DND-41 (cell line): ENCODE data around the gene TMEM125.
A peak's percentile ranks its signal among the peaks of the same experiment; 100 is the strongest.

Experiments
- ATAC-seq: fragments of 200-7000 bp; cut with Tn5 transposase; 3 replicates; pipeline ENCODE4 v1.9.1; 2021; ENCODE audit warnings: low read depth; ENCODE audit not compliant: insufficient read depth
- DNase-seq: peaks from one replicate; pipeline ENCODE4 v3.0.0-alpha.2; 2020
- H2AFZ ChIP-seq: 2 replicates; pipeline ENCODE4 v1.6.0; 2012; ENCODE audit warnings: low read depth, low read length
- H3K27ac ChIP-seq: 2 replicates; pipeline ENCODE4 v1.5.1; 2012; ENCODE audit warnings: low read length, inconsistent platforms
- H3K27me3 ChIP-seq: fragments of 200-600 bp; sonication (generic); 2 replicates; pipeline ENCODE4 v1.6.0; 2012; ENCODE audit warnings: low read length, mild to moderate bottlenecking, inconsistent platforms; ENCODE audit not compliant: insufficient read depth, poor library complexity
- H3K36me3 ChIP-seq: 2 replicates; pipeline ENCODE4 v1.5.1; 2012; ENCODE audit warnings: low read length, inconsistent platforms; ENCODE audit not compliant: insufficient read depth
- H3K4me1 ChIP-seq: 2 replicates; pipeline ENCODE4 v1.5.1; 2012; ENCODE audit warnings: mild to moderate bottlenecking, low read length; ENCODE audit not compliant: insufficient read depth
- H3K4me2 ChIP-seq: 2 replicates; pipeline ENCODE4 v1.6.0; 2012; ENCODE audit warnings: mild to moderate bottlenecking, moderate library complexity, low read length, inconsistent platforms; ENCODE audit not compliant: insufficient read depth
- H3K4me3 ChIP-seq, 2 experiments: fragments of 200-600 bp in 1 of 2; shearing (Covaris generic) in 1 of 2; 2 replicates each; pipeline ENCODE4 v1.5.1; 2012 to 2016; ENCODE audit warnings: inconsistent platforms in 2 of 2, low read length in 2 of 2, mild to moderate bottlenecking in 2 of 2, low read depth in 1 of 2, moderate library complexity in 1 of 2
- H3K79me2 ChIP-seq: 2 replicates; pipeline ENCODE4 v1.6.0; 2012; ENCODE audit warnings: low read length, inconsistent platforms; ENCODE audit not compliant: insufficient read depth
- H3K9ac ChIP-seq: 2 replicates; pipeline ENCODE4 v1.6.0; 2012; ENCODE audit warnings: low read depth, mild to moderate bottlenecking, inconsistent platforms, low read length, moderate library complexity
- H3K9me3 ChIP-seq: 2 replicates; pipeline ENCODE4 v1.5.1; 2012; ENCODE audit warnings: low read length, moderate library complexity, mild to moderate bottlenecking, inconsistent platforms; ENCODE audit not compliant: insufficient read depth, severe bottlenecking
- H4K20me1 ChIP-seq: 2 replicates; pipeline ENCODE4 v1.6.0; 2012; ENCODE audit warnings: low read length; ENCODE audit not compliant: insufficient read depth
- EZH2 ChIP-seq: IDR thresholded peaks from 3 replicates; pipeline ENCODE4 v1.6.1; 2012; ENCODE audit warnings: borderline replicate concordance, low read depth, mild to moderate bottlenecking, moderate library complexity, low read length, inconsistent platforms; ENCODE audit not compliant: severe bottlenecking
- TF ChIP-seq, protein P1 (sequence below): IDR thresholded peaks from 2 replicates; pipeline ENCODE4 v1.5.1; 2012; ENCODE audit warnings: borderline replicate concordance, low read length, moderate library complexity, mild to moderate bottlenecking; ENCODE audit not compliant: poor library complexity, severe bottlenecking; ENCODE audit errors: extremely low read depth

TMEM125 gene

DNA sequence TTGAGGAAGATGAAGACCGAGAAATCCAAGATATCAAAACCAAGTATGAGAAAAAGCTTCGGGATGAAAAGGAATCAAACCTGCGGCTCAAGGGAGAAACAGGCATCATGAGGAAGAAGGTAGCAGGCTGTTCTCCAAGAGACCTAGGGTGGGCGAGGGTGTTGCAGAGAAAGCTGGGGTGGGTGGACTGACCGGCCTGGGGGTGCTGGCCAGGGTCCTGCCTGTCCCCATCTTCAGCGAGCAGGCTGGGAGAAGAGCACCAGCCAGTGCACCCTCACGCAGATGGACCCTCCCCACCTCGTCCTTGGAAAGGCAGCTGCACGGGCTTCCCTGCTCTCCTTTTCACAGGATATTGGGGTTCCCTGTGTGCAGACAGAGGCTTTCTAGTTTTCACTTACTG is 46.9 kb upstream of the TMEM125 start:
- no peak for ATAC-seq
- Histone ChIP-seq H3K36me3 (no peaks in the 10 kb centered on the region), H2AFZ (no peak overlapping the region)

DNA sequence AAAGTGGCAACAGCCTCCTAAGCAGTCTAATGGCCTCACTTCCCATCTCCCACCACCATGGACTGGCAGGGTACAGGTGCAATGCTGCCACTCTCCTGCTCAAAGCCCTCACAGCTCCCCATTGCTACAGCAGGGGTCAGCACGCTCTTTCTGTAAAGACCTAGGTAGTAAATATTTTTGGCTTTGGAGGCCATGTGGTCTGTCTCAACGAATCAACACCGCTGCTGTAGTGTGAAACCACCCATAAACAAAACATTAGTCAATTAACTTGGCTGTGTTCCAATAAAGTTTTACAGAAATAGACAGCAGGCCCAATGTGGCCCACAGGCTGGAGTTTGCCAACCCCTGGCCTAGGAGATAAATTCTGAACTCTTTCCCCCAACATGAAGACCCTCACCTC is 44.6 kb upstream of the TMEM125 start:
- Histone ChIP-seq H3K9ac (no peak overlapping the region), H2AFZ (no peak overlapping the region), H3K4me2 (no peak overlapping the region), H3K4me1 (no peaks in the 10 kb centered on the region), H3K4me3 (no peak overlapping the region), H3K9me3 (no peaks in the 10 kb centered on the region), H3K27ac (no peak overlapping the region), H3K79me2 (no peaks in the 10 kb centered on the region), H3K27me3 (peaks cover 18% of the 10 kb centered on the region), H3K36me3 (no peaks in the 10 kb centered on the region), H4K20me1 (no peaks in the 10 kb centered on the region; the same call in 1 of the 2 replicates)
- DNase-seq (no peak), ATAC-seq (no peak)
- TF ChIP-seq, protein P1, sequence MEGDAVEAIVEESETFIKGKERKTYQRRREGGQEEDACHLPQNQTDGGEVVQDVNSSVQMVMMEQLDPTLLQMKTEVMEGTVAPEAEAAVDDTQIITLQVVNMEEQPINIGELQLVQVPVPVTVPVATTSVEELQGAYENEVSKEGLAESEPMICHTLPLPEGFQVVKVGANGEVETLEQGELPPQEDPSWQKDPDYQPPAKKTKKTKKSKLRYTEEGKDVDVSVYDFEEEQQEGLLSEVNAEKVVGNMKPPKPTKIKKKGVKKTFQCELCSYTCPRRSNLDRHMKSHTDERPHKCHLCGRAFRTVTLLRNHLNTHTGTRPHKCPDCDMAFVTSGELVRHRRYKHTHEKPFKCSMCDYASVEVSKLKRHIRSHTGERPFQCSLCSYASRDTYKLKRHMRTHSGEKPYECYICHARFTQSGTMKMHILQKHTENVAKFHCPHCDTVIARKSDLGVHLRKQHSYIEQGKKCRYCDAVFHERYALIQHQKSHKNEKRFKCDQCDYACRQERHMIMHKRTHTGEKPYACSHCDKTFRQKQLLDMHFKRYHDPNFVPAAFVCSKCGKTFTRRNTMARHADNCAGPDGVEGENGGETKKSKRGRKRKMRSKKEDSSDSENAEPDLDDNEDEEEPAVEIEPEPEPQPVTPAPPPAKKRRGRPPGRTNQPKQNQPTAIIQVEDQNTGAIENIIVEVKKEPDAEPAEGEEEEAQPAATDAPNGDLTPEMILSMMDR: no peak
- no peak for TF ChIP-seq EZH2

More for the DNA sequence above, 46.9 kb upstream of the TMEM125 start:
- Histone ChIP-seq H3K27me3 (peaks cover 14% of the 10 kb centered on the region), H4K20me1 (no peaks in the 10 kb centered on the region), H3K9ac (no peak overlapping the region), H3K4me3 (no peak overlapping the region), H3K4me2 (no peak overlapping the region), H3K27ac (no peak overlapping the region), H3K4me1 (no peaks in the 10 kb centered on the region), H3K9me3 (no peaks in the 10 kb centered on the region), H3K79me2 (no peaks in the 10 kb centered on the region)
- TF ChIP-seq EZH2: no peak
- TF ChIP-seq, protein P1: no peak
- no peak for DNase-seq

DNA sequence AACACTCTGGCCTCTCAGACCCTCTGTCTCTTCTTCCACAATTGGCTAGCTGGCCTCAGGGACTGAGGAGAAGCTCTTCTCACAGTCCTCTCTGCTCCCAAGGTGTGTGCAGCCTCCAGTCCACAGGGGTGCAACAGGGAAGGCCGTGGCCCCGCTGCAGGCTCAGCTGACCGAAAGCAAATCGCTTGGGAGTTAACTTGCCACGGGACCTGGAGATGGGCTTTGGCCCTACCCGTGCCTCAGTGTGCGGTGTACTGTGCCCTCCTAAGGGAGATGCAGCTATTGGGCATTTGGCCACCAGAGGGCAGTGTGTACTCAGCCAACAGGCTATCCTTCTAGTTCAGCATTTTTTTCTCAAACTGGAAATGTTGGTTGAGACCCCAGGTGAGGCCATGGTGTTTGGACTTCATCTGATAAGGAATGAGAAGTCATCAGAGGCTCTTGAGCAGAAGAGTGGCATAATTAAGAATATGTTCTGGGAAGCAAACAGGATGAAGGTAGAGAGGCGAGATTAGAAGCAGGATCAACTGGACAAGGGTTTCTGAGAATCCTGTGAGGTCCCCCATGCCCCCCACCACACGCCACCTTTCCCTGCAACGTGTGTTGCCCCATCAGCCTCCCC is 42.5 kb upstream of the TMEM125 start:
- peak; percentile 81 for DNase-seq
- Histone ChIP-seq H3K36me3 (no peaks in the 10 kb centered on the region), H3K27me3 (peaks cover 11% of the 10 kb centered on the region), H3K79me2 (no peaks in the 10 kb centered on the region), H3K27ac (no peak overlapping the region), H3K9ac (no peak overlapping the region), H3K4me1 (no peaks in the 10 kb centered on the region), H3K4me3 (no peak overlapping the region), H3K9me3 (no peaks in the 10 kb centered on the region), H4K20me1 (no peaks in the 10 kb centered on the region; the same call in 1 of the 2 replicates), H2AFZ (no peak overlapping the region), H3K4me2 (no peak overlapping the region)
- TF ChIP-seq, protein P1: peak; percentile 99
- TF ChIP-seq EZH2: no peak
- peak; percentile 99 for ATAC-seq
